Upper lobe of right lung (tissue), 1 donor: ENCODE results near the gene SYNDIG1. TPM values are rescaled to one million over a fixed set of nuclear protein-coding genes. Genes with fewer than 3 reads are reported as not detected.

Experiments
- ATAC-seq: fragments of 200-7000 bp; cut with Tn5 transposase; one replicate; pipeline ENCODE4 v1.9.1; 2020; ENCODE audit warnings: mild to moderate bottlenecking, moderate library complexity
- DNase-seq: peaks from one replicate; pipeline ENCODE4 v3.0.0-alpha.2; 2020
- H3K27ac ChIP-seq: fragments of 200-600 bp; one replicate; pipeline ENCODE4 v1.8.0; 2022
- H3K27me3 ChIP-seq: fragments of 200-600 bp; one replicate; pipeline ENCODE4 v1.8.0; 2022; ENCODE audit warnings: mild to moderate bottlenecking
- H3K36me3 ChIP-seq: fragments of 200-600 bp; one replicate; pipeline ENCODE4 v1.8.0; 2022
- H3K4me1 ChIP-seq: fragments of 200-600 bp; one replicate; pipeline ENCODE4 v1.8.0; 2022
- H3K4me3 ChIP-seq: fragments of 200-600 bp; one replicate; pipeline ENCODE4 v1.8.0; 2022; ENCODE audit warnings: mild to moderate bottlenecking
- H3K9me3 ChIP-seq: fragments of 200-600 bp; one replicate; pipeline ENCODE4 v1.8.0; 2022
- CTCF ChIP-seq: fragments of 200-600 bp; IDR thresholded peaks from one replicate; pipeline ENCODE4 v1.8.0; 2022; ENCODE audit warnings: antibody characterized with exemption
- intact Hi-C: fragments of 100-400 bp; cut with DNase I; formaldehyde crosslinking; loops from one replicate; pipeline ENCODE4 v1.11.0; 2022
- total RNA-seq: library from RNA; stranded (reverse); fragmentation: NEBNext Ultra II Directional; extraction: Animal tissue kit (Norgen Biotek cat#: 25700); gene quantifications from one replicate; pipeline ENCODE4 v1.2.1, GENCODE V29; 2021
- donor health status: DM: no; HTN: yes; CAD: no; lungs with severe emphysema.

SYNDIG1 gene
- total RNA-seq, 1 donor from 2014 or later, result not detected

GRCh38 chr20:24694157-24694726 is 224.8 kb downstream of the SYNDIG1 start:
- Histone ChIP-seq H3K9me3 (no peaks in the 10 kb centered on the region), H3K36me3 (no peaks in the 10 kb centered on the region), H3K27ac (no peak overlapping the region), H3K27me3 (peaks cover 8% of the 10 kb centered on the region), H3K4me1 (no peaks in the 10 kb centered on the region), H3K4me3 (no peak overlapping the region)
- intact Hi-C loops, result no loop called here
- DNase-seq (peak; percentile 58), ATAC-seq (no peak)
- TF ChIP-seq CTCF, result no peak

- ATAC-seq (no peak), DNase-seq (peak; percentile 54)
These were observed 225.5 kb downstream of the SYNDIG1 start for GRCh38 chr20:24694727-24695528.

GRCh38 chr20:24695529-24696225 is 226.2 kb downstream of the SYNDIG1 start:
- no peaks in the 10 kb centered on the region for H3K36me3 ChIP-seq
- H3K27me3 ChIP-seq, result peaks cover 8% of the 10 kb centered on the region
- H3K4me1 ChIP-seq, result no peaks in the 10 kb centered on the region
- H3K9me3 ChIP-seq, result no peaks in the 10 kb centered on the region
- TF ChIP-seq CTCF, result no peak
- DNase-seq (peak; percentile 23), ATAC-seq (no peak)
- H3K27ac ChIP-seq, result no peak overlapping the region
- intact Hi-C loops, result no loop called here
- no peak overlapping the region for H3K4me3 ChIP-seq

More at GRCh38 chr20:24694727-24695528, 225.5 kb downstream of the SYNDIG1 start:
- peaks cover 8% of the 10 kb centered on the region for H3K27me3 ChIP-seq
- intact Hi-C loops, result no loop called here
- TF ChIP-seq CTCF, result no peak
- H3K4me3 ChIP-seq, result no peak overlapping the region
- H3K9me3 ChIP-seq, result no peaks in the 10 kb centered on the region
- no peaks in the 10 kb centered on the region for H3K36me3 ChIP-seq
- no peaks in the 10 kb centered on the region for H3K4me1 ChIP-seq
- H3K27ac ChIP-seq, result no peak overlapping the region

- Histone ChIP-seq H3K27me3 (peaks cover 8% of the 10 kb centered on the region), H3K9me3 (no peaks in the 10 kb centered on the region), H3K4me3 (no peak overlapping the region), H3K27ac (no peak overlapping the region), H3K4me1 (no peaks in the 10 kb centered on the region), H3K36me3 (no peaks in the 10 kb centered on the region)
- no peak for ATAC-seq
- DNase-seq, result peak; percentile 23
- TF ChIP-seq CTCF, result no peak
- intact Hi-C loops, result no loop called here
These were observed 227.0 kb downstream of the SYNDIG1 start for GRCh38 chr20:24696396-24696795.

GRCh38 chr20:24697411-24697810 is 228.0 kb downstream of the SYNDIG1 start:
- H3K36me3 ChIP-seq, result no peaks in the 10 kb centered on the region
- DNase-seq (no peak), ATAC-seq (no peak)
- TF ChIP-seq CTCF, result no peak
- no peaks in the 10 kb centered on the region for H3K9me3 ChIP-seq
- no peak overlapping the region for H3K27ac ChIP-seq
- intact Hi-C loops, result no loop called here
- no peaks in the 10 kb centered on the region for H3K27me3 ChIP-seq
- no peak overlapping the region for H3K4me3 ChIP-seq
- H3K4me1 ChIP-seq, result no peaks in the 10 kb centered on the region
